GM18498 (cell line): ENCODE results near the gene FCRLA.

Source experiments
- ATAC-seq: cut with Tn5 transposase; IDR thresholded peaks from one replicate; pipeline ENCODE4 v1.9.1; 2021; ENCODE audit warnings: mild to moderate bottlenecking, moderate library complexity; ENCODE audit not compliant: unreplicated experiment

FCRLA gene

DNA sequence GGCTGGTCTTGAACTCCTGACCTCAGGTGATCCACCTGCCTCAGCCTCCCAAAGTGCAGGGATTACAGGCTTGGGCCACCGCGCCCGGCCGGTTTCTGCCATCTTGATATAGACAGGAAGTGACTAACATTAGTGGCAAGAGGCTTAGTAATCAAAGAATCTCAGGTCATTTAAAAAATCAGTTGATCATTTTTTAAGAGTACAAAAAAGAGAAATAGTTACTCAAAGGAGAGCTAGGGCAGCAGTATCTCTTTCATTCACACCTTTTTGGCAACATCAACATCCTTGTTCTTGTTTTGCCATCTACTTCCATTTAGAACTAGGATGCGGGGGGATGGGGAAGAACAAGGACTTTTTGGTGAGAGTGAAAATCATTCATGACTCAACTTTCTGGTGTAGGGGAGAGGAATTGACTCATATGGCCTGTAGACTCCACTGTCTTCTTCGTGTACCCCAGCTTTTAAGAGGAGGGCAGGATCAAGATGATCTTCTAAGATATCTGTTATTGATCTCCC lies 23.1 kb downstream of the FCRLA start:
- ATAC-seq, result no peak

DNA sequence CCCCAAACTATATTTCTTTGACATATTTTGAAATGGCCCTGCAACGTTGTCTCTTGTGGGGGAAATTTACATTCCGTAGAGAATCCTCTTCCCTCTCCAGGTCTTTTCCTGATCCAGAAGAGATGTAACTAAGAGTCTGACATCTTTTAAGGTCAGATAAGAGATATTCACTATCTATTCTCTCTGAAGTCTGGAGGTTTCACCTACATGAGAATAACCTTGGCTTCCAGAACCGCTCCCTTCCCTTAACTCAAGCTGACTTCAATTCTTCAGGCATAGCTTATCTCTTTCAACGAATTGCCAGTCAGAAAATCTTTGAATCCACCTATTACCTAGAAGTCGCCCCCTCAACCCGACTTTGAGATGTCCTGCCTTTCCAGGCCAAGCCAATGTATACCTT lies 24.2 kb downstream of the FCRLA start:
- ATAC-seq, result no peak

DNA sequence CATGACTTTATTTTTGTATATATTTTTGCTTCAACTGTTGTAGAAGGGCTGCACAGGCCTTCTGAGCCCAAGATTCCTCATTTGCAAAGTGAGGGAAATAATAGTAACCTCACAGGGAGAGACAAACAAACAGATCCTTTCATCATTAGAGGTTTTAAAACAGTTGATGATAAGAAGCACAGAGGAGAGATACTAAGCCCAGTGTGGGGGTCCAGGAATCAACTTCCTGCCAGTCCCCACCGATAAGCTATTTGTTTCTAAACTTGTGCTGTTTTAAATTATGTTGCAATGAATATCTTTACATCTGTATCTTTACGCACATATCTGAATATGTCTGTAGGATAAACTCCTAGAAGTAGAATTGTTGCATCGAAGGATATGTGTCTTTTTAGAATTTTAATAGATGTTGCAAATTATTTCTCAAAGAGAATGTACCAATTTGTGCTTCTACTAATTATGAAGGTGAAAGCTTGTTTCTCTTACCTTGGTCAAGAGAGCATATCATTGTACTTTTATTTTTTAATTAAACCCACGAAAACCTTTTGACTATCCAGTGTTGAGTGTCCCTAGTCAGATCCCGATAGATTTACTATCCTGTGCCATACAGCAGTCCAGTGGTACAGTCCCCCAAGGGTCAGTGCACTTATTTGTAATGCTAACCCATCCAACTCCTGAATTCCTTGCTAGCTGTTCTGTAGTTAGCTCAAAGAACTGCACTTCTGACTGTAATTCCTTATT lies 25.1 kb downstream of the FCRLA start:
- no peak for ATAC-seq

DNA sequence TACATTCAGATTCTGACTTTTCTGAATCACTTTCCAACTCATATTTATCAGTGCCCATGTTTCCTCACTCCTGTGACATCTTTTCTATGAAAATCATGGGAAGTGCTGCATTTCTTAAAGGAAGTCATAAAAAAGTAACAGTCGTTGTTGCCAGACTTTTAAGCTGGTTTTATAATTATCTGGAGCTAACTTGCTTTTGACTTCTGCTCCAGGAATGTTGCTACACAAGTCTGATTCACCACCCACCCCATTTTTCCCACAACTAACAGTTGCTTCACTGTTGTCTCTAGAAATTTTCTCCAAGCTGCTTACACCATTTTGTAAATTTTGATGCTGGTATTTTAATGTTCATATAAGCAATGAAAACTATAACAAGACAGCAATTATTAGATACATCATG lies 26.5 kb downstream of the FCRLA start:
- no peak for ATAC-seq

DNA sequence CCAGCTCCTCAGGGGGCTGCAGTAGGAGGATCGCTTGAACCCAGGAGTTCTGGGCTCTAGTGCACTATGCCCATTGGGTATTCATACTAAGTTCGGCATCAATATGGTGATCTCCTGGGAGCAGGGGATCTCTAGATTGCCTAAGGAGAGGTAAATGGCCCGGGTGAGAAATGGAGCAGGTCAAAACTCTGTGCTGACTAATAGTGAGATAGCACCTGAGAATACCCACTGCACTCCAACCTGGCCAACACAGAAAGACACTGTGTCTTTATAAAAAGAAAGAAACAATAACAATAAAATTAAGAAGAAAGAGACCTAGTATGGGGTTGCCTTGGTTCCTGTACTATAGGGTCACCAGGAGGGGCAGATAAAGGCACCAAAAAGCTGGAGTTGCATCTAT lies 28.8 kb downstream of the FCRLA start:
- ATAC-seq, result no peak

DNA sequence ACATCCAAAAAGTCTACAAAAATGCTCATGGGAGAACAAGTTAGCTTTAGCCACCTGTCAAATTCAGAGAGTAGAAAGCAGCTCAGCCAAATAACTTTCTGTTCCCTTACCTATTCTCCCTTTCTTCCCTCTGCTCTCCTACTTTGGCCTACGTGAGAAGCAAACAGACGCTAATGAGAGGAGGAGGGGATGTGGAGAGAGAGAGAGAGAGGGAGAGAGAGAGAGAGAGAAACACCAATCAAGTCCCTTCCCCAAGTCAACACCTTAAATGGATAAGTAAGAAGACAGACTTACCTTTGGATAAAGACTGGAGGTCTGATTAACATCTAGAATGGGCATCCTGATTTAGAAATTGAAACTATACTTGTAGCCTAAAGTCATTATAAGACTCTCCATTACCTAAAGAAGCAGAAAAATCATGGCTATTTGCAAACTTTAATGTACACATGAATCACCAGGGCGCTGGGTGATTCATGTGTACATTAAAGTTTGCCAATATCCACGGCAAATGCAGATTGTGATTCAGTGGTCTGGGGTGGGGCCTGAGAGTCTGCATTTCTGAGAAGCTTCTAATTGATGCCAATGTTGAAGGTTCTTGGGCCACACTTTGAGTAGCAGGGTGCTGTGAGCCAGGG lies 29.4 kb downstream of the FCRLA start:
- ATAC-seq, result no peak

DNA sequence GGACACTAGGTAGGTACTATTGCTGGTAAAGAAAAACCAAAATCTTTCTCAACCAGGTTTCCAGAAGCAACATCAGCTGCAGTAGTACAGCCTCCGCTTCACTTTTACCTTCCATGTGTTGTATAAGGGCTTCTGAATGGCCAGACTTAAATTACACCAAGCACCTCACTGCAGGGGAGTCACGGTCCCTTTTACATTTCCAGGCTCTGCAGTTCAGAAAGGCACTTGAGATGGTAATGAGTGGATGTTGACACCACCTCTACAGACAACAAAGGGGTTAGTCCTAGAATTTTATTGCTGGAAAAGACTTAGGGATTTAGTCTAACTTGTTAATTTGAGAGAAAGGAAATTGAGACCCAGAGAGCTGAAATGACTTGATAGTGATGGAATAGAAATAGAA lies 30.6 kb downstream of the FCRLA start:
- ATAC-seq, result no peak

DNA sequence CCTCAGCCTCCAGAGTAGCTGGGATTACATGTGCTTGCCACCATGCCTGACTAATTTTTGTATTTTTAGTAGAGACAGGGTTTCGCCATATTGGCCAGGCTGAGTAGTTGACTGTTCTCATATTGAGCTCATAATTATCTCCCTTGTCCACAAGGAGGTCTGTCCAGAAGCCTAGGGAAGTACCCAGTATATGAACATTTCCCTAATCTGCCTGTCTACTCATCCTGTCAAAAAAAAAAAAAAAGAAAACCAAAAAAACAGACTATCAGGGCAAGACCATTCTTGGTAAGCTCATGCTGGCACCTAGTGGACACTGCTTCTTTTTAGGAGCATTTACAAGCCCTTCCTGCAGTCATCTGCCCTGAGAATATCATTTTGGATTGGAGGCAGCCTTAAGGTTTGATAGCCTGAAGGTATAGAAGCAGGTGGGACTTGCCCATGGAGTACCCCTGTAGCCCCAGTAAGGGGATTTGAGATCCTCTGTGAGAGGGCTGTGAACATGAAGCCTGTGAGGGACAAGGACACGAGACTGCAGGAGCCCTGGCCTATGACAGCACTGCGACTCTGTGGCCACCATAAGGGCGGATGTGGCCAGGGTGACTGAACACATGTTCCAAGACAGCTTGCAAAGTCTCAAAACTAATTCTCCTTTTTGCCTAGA lies 31.7 kb downstream of the FCRLA start:
- ATAC-seq, result peak; percentile 76

DNA sequence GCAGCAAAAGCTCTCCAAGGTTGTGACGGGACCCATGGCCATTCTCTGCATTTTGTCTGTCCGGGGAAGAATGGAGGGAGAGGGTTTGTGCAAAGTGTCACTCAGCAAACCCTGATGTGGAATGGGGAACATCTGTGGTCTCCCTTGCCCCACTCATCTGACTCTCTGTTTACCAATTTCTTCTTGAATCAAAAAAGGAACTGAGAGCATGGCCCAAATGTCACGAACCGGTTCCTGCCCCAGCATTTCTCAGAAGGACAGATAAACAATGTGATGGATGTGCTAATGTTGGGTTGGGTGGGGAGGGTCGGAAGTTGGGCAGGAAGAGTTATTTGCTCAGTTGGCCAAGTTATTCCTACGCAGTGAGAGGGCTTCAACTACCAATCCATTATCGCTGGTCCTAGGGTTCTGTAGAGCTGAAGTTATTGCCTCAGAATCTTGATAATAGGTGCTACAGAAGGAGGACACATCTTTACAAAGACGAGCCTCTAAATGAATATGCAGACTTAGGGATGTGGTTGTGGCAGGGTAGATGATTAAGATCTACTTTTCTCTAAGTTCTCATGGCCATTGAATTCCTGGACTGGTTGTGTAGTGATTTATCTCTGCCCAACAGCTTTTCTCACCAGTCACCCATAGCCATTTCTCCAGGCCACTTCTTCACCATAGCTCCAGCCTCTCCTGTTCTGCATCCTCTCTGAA lies 33.0 kb downstream of the FCRLA start:
- ATAC-seq, result peak; percentile 24

DNA sequence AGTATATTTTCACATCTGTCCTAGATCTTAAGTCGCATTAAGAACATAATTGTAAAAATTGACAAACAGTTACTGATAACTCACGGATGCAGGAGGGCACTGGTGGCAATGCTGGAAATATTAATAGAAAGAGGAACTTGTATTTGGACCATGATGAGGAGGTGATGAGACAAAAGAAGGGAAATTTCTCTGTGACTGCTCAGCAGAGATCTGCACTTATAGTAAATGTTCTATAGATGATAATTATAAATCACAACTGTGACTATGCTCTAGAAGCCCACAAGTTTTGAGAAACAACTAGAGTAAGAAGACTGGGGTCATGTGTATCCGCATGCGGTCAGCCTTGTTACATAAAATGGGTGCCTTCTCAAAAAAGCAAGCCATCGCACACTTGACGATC lies 33.9 kb downstream of the FCRLA start:
- no peak for ATAC-seq

DNA sequence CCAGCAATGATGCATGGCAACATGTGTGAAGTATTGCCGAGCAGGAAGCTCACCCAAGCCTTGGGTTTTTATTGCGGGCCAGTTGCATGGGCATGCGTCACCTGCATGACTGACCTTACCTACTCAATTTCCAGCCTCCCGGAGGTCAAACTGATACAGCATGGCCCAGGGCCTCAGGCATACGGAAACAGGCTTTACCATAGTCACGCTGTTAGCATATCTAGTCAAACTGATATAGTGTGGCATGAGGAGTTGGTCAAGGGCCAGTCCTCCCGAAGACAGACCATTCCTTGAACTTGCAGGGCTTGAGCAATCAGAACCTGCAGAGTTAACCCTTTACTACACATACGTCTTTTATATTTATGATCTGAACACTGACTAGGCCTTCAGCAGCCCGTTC lies 36.2 kb downstream of the FCRLA start:
- no peak for ATAC-seq

DNA sequence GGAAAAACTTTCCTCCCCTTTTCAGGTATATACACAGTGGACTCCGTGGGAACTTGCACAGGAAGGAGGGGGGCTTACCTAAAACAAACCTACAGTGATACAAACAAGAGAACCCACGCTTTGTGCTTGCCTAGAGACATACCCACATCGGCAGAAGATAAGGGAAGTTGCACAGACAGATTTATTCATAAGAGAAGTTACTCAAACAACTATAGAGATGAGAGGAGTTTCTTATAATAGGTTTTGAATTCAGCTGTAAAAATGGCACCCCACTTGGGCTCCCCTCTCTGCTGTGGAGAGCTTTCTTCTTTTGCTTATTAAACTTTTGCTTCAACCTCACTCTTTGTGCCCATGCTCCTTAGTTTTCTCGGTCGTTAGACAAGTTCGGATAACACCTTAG lies 40.8 kb downstream of the FCRLA start:
- ATAC-seq, result no peak

DNA sequence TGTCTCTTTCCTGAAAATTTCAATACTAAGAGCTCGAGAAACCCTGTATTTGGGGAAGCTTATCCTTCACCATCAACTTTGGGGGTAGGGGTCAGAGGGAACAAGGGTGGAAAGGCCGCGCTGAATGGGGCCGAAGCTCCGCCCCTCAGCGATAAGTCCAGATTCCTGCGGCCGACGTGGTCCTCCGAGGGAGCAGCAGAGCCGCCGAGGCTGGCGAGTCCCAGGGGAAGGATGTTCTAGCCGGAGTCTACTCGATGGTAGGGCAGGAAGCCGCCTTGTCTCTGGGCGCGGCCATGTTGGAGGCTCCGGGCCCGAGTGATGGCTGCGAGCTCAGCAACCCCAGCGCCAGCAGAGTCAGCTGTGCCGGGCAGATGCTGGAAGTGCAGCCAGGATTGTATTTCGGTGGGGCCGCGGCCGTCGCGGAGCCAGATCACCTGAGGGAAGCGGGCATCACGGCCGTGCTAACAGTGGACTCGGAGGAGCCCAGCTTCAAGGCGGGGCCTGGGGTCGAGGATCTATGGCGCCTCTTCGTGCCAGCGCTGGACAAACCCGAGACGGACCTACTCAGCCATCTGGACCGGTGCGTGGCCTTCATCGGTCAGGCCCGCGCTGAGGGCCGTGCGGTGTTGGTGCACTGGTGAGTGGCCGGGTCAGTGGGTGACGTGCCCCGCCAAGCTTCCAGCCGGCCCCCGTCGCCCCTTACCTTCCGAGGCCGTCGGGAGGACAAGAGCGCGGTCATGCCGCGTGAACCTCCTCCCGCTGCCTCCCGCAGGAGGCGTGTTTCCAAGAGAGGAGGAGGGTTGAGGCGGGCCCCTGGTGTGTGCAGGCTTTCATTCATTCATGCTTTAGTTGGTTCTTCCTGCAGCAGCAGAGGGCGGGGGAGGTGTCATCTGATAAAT lies 42.7 kb downstream of the FCRLA start, which contains the start of gene DUSP12:
TSS of gene DUSP12 (plus strand) at position 278 of the 899 bp plus-strand sequence. CDS start at position 294, 16 bp downstream.
- peak; percentile 96 for ATAC-seq

DNA sequence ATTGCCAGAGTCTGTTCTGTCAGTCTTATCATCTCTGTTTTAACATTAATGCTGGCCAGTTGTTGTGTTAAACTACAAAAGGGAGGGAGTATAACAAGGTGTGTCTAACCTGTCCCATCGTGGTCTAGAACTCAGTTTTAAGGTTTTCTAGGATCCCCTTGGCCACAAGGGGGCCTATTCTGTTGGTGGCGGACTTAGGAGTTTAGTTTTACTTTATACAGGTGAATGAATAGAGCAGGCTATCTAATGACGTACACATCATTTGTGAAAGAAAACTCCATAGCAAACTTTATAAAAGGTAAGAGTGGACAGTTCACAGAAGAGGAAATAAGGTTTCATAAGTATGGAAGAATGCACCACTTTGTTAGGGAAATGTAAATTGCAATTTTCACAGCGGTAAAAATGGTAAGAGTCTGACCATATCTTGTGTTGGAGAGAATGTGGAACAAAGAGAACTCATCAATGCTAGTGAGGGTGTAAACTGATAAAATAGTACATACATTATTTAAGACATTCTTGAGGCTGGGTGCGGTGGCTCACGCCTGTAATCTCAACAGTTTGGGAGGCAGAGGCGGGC lies 56.6 kb downstream of the FCRLA start:
- ATAC-seq, result no peak
